MG63 (cell line): ENCODE results near the gene TRPC4AP. TPM values are rescaled to one million over a fixed set of nuclear protein-coding genes. Genes with fewer than 3 reads are reported as not detected.

Experiments used
- DNase-seq: peaks from one replicate; pipeline ENCODE4 v3.0.0-alpha.2; 2020
- H3K27me3 ChIP-seq: fragments of 250-450 bp; sonication (Bioruptor Pico); 2 replicates; pipeline ENCODE4 v1.5.1; 2020; ENCODE audit warnings: mild to moderate bottlenecking, moderate library complexity
- H3K36me3 ChIP-seq: fragments of 250-450 bp; sonication (Bioruptor Pico); 2 replicates; pipeline ENCODE4 v1.5.1; 2020; ENCODE audit warnings: mild to moderate bottlenecking, moderate library complexity
- H3K4me3 ChIP-seq: fragments of 250-450 bp; sonication (Bioruptor Pico); 2 replicates; pipeline ENCODE4 v1.5.1; 2020; ENCODE audit warnings: mild to moderate bottlenecking, moderate library complexity
- H3K9me3 ChIP-seq: fragments of 250-450 bp; sonication (Bioruptor Pico); 2 replicates; pipeline ENCODE4 v1.5.1; 2020; ENCODE audit warnings: mild to moderate bottlenecking, moderate library complexity
- total RNA-seq: library from RNA; depleted of rRNA; stranded (reverse); fragments of >200 nt; shearing (Covaris generic); gene quantifications from 2 replicates; pipeline ENCODE4 v1.2.3, GENCODE V29; 2014; ENCODE audit warnings: low replicate concordance

TRPC4AP gene
- total RNA-seq, 1 experiment from 2014 or later = 97.7 TPM

DNA sequence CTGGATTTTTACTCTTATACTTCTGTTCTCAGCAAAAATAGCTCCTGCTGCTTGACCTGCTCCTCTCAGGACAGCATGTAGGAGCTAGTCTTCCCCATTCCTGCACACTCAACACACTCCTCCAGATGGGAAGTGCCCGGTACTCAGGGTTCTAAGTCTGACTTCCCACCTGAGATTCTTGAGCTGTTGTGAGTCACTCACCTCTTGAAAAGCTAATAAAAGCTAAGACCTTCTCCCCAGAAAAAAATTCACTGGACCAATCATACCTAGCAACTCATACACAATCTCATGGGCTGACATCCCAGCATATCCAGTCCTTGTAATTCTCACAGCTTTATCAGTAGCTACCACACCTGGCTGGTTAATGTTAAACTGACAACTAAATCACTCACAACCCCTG, 53.5 kb downstream of the TRPC4AP start:
- peaks cover 68% of the 10 kb centered on the region for H3K36me3 ChIP-seq
- no peak overlapping the region for H3K4me3 ChIP-seq
- no peak for DNase-seq
- no peaks in the 10 kb centered on the region for H3K9me3 ChIP-seq
- no peaks in the 10 kb centered on the region for H3K27me3 ChIP-seq

DNA sequence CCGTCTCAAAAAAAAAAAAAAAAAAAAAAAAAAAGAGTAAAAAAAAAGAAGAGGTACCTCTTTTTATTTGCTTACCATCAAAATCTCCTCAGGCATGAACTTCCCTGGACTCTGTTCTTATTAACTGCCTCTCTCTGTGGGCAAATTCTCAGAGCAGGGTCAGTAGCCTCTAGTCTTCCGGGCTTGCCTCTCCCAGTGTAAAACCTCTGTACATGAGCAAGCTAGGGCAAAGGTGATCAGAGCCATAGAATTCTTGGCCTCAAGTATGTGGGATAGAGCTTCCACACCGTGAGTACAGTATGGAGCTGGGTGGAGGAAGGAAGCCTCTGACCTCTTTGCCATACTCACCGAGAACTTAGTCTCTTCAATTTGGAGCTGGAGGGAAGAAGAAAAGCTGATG, 58.5 kb downstream of the TRPC4AP start:
- no peak for DNase-seq
- Histone ChIP-seq H3K9me3 (no peaks in the 10 kb centered on the region), H3K27me3 (no peaks in the 10 kb centered on the region), H3K36me3 (peaks cover 65% of the 10 kb centered on the region), H3K4me3 (no peak overlapping the region)

GRCh38 chr20:35030136-35030535, 62.5 kb downstream of the TRPC4AP start:
- H3K9me3 ChIP-seq = no peaks in the 10 kb centered on the region
- H3K4me3 ChIP-seq = no peak overlapping the region
- DNase-seq = no peak
- no peaks in the 10 kb centered on the region for H3K27me3 ChIP-seq
- peaks cover 68% of the 10 kb centered on the region for H3K36me3 ChIP-seq

DNA sequence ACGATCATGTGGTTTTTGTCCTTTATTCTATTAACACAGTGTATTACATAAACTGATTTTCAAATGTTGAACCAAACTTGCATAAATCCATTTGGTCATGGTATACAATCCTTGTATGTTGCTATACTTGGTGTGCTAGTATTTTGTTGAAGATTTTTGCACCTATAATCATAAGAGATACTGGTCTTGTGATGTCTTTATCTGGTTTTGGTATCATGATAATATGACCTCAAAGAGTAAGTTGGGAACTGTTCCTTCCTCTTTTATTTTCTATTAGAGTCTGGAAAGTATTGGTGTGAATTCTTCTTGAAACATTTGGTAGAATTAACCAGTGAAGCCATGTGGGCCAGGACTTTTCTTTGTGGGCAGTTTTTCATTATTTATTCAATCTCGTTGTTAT, 65.3 kb downstream of the TRPC4AP start:
- H3K4me3 ChIP-seq = no peak overlapping the region
- peaks cover 68% of the 10 kb centered on the region for H3K36me3 ChIP-seq
- no peaks in the 10 kb centered on the region for H3K27me3 ChIP-seq
- DNase-seq = no peak
- H3K9me3 ChIP-seq = no peaks in the 10 kb centered on the region

DNA sequence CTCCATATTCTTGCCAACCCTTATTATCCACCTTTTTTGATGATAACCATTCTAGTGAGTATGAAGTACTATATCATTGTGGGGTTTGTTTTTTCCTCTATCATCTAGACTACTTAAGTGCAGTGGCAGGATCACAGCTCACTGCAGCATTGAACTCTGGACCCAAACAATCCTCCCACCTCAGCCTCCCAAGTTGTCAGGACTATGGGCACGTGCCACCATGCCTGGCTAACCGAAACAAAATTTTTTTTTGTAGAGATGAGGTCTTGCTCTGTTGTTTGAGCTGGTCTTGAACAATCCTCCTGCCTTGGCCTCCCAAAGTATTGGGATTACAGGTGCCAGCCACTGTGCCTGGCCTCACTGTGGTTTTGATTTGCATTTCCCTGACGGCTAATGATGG, 67.5 kb downstream of the TRPC4AP start:
- DNase-seq = no peak
- Histone ChIP-seq H3K9me3 (no peaks in the 10 kb centered on the region), H3K27me3 (no peaks in the 10 kb centered on the region), H3K4me3 (no peak overlapping the region), H3K36me3 (peaks cover 66% of the 10 kb centered on the region)

DNA sequence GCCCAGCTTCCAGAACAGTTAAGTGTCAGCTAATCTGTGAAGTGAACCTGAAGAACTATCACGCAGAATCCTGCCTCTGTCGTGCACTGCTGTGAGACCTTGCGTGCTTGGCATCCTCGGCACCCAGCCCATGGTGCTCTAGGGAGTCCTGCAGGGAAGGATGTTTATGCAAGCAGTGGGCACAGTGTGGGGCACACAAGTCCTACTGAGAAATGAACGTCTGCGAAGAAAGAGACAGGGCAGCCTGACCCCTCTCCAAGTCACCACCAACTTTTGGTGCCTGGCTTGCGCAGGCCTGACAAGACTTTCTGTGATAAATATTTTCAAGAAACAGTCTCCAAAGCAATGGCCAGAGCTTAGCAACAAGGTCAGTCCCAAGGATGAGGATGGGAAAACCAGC, 69.0 kb downstream of the TRPC4AP start:
- DNase-seq = no peak
- no peaks in the 10 kb centered on the region for H3K27me3 ChIP-seq
- peaks cover 80% of the 10 kb centered on the region for H3K36me3 ChIP-seq
- H3K9me3 ChIP-seq = no peaks in the 10 kb centered on the region
- H3K4me3 ChIP-seq = no peak overlapping the region

- Histone ChIP-seq H3K36me3 (peaks cover 75% of the 10 kb centered on the region), H3K4me3 (no peak overlapping the region), H3K27me3 (no peaks in the 10 kb centered on the region), H3K9me3 (no peaks in the 10 kb centered on the region)
- no peak for DNase-seq
Observed at GRCh38 chr20:35021831-35022230, 70.8 kb downstream of the TRPC4AP start.

DNA sequence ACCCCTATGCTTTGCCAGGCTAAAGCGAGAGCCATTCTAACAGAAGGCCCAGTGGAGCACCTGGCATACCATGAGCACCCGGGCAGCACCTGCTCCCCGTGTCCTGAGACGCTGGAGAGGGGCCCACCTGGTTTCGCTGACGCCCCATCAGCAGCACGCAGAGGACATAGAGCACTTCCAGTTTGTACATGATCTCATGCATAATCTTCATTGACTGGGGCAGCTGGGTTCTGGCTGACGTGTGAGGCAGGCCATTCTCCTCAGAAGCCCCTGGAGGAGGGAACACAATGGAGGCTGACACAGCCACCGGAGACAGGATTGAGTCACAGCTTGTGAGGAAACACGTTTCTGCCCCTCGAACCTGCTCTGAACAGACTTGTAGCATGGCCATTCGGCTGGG, 71.5 kb downstream of the TRPC4AP start:
- H3K36me3 ChIP-seq = peaks cover 79% of the 10 kb centered on the region
- no peaks in the 10 kb centered on the region for H3K9me3 ChIP-seq
- H3K4me3 ChIP-seq = no peak overlapping the region
- H3K27me3 ChIP-seq = no peaks in the 10 kb centered on the region
- no peak for DNase-seq

- Histone ChIP-seq H3K4me3 (no peak overlapping the region), H3K9me3 (no peaks in the 10 kb centered on the region), H3K27me3 (no peaks in the 10 kb centered on the region), H3K36me3 (peaks cover 80% of the 10 kb centered on the region)
- peak; percentile 70 for DNase-seq
Observed at GRCh38 chr20:35020108-35020928, 72.3 kb downstream of the TRPC4AP start.

- DNase-seq = no peak
- Histone ChIP-seq H3K9me3 (no peaks in the 10 kb centered on the region), H3K36me3 (peaks cover 82% of the 10 kb centered on the region), H3K27me3 (no peaks in the 10 kb centered on the region), H3K4me3 (no peak overlapping the region)
Observed at GRCh38 chr20:35018590-35019371, 73.8 kb downstream of the TRPC4AP start.

DNA sequence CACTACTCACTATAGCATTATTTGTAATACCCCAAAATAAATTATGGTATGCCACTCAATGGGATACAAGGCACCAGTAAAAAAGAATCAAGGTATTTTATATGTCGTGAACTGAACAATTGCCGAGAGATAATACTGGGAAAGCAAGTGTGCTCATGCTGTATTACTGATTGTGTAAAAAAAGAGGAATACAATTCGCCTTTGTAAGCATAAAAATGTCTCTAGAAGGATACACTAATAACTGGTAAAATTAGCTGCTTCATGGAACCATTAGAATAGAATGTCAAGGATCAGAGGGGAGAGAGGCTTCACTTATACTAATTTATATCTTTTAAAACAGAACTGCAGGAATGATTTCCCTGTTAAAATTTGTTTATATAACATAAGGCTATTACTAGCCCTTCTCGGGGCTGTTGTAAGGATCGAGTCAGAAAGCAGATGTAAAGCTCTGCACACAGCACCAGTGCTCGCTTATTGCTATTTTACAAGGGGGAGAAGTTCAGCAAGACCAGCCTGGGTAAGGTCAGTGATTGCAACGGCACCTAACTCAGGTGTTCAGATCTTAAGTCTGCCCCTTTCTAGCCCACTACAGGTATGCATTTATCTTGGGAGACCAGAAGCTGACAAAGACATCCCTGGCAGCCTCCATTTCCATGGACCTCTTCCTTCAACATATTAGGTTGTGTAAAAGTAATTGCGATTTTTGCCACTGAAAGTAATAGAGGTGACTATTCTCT, 75.3 kb downstream of the TRPC4AP start:
- H3K9me3 ChIP-seq = no peaks in the 10 kb centered on the region
- H3K4me3 ChIP-seq = no peak overlapping the region
- no peaks in the 10 kb centered on the region for H3K27me3 ChIP-seq
- DNase-seq = no peak
- H3K36me3 ChIP-seq = peaks cover 82% of the 10 kb centered on the region

GRCh38 chr20:35015863-35016193, 76.8 kb downstream of the TRPC4AP start:
- Histone ChIP-seq H3K27me3 (no peaks in the 10 kb centered on the region), H3K4me3 (no peak overlapping the region), H3K36me3 (peaks cover 89% of the 10 kb centered on the region), H3K9me3 (no peaks in the 10 kb centered on the region)
- no peak for DNase-seq

- DNase-seq = no peak
- H3K9me3 ChIP-seq = no peaks in the 10 kb centered on the region
- no peak overlapping the region for H3K4me3 ChIP-seq
Observed at GRCh38 chr20:35014537-35014936, 78.1 kb downstream of the TRPC4AP start.

DNA sequence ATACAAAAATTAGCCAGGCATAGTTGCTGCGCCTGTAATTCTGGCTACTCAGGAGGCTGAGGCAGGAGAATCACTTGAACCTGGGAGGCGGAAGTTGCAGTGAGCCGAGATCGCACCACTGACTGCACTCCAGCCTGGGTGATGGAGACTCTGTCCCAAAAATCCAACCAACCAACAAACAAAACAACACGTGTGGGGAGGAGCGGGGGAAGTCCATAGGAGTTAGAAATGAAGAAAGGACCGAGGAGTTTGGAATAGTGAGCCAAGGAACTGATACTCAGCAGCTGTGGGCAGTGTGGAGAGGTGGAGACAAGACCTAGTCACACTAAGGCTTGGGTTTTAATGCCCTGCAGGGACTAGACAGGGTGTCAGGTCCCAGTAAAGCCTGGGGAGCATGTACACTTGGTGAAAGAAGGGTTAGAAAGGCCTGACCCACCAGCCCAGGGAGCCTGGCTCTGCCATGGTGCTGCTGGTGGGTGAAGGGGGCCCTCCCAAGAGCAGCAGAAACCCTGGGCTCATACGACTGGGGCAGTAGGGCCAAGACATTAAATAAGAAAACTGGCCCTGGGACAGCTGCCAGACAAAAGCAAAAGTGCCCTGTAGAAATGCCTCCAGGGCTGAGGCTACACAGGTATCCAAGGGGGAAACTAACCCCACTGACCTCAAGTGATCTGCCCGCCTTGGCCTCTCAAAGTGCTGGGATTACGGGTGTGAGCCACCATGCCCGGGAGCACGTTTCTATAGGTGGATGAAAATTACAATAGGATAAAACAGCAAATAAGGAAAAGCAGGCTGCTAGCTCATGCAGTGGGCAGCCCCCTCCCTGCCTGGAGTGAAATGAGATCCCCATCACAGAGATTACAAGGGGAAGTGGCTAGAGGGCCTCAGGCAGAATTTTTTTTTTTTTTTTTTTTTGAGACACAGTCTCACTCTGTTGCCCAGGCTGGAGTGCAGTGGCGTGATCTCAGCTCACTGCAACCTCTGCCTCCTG, 78.9 kb downstream of the TRPC4AP start:
- no peak for DNase-seq

More at GRCh38 chr20:35014537-35014936, 78.1 kb downstream of the TRPC4AP start:
- H3K27me3 ChIP-seq = no peaks in the 10 kb centered on the region
- peaks cover 86% of the 10 kb centered on the region for H3K36me3 ChIP-seq

DNA sequence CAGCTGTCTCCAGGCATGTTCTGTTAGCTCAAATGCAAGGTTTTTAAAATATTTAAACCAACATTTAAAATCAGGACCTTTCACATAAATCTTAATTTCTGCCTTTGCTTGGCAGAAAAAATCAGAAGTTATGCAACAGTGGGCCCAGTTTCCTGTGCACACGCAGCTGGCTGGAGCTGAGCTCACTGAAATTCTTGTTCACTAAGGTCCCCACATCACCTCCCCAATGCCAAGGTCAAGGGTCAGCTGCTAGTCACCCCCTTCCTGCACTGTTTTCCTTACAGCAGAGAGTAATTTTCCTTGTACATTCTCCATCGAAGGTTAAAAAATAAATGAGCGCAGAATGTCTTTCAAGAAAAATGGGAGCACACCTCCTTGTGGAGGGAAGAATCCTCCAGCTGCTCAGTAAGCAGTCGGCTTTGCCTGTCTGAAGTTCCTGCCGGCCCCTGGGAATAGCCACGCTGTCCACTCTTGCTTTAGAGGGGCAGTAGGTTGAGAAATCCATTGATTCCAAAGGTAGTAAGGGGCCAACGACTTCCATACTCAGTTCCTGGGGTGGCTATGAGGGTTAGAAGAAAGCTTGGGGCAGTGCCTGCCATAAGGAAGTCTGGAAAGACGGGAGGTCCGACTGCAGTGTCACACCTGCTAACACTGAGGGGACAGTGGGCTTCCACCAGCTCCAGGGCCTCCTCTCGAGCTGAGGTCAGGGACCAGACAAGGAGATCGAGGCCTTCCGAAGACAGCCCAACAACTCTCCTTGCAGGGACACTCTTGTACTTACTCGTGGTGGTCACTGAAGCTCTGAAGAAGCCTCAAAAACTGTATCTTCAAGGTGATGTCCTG, 80.2 kb downstream of the TRPC4AP start:
- no peaks in the 10 kb centered on the region for H3K27me3 ChIP-seq
- peaks cover 90% of the 10 kb centered on the region for H3K36me3 ChIP-seq
- H3K4me3 ChIP-seq = no peak overlapping the region
- DNase-seq = no peak
- no peaks in the 10 kb centered on the region for H3K9me3 ChIP-seq

More for the DNA sequence above, 78.9 kb downstream of the TRPC4AP start:
- Histone ChIP-seq H3K36me3 (peaks cover 82% of the 10 kb centered on the region), H3K27me3 (no peaks in the 10 kb centered on the region), H3K9me3 (no peaks in the 10 kb centered on the region), H3K4me3 (no peak overlapping the region)
